ENCODE results near the gene NBEAL2.

Gene NBEAL2

GRCh38 chr3:47000198-47000815, 20.8 kb downstream of the NBEAL2 start:
- no peak for DNase-seq

GRCh38 chr3:47000922-47001730, 21.7 kb downstream of the NBEAL2 start:
- no peak for DNase-seq

DNA sequence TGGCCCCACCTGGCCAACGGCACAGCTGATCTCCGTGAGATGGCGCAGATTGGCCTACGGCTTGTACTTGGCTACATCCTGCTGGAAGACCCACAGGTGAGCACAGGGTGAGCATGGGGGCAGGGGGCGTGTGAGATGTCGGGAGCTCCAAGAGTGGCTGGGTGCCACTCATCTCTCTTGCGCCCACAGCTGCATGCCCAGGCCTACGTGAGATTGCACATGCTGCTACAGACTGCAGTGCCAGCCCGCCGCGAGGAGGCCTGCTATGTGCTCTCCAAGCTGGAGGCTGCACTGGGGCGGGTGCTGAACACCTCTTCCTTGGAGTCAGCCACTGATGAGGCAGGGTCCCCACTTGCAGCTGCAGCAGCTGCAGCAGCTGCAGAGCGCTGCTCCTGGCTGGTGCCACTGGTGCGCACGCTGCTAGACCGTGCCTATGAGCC, 22.3 kb downstream of the NBEAL2 start:
- no peak for DNase-seq

DNA sequence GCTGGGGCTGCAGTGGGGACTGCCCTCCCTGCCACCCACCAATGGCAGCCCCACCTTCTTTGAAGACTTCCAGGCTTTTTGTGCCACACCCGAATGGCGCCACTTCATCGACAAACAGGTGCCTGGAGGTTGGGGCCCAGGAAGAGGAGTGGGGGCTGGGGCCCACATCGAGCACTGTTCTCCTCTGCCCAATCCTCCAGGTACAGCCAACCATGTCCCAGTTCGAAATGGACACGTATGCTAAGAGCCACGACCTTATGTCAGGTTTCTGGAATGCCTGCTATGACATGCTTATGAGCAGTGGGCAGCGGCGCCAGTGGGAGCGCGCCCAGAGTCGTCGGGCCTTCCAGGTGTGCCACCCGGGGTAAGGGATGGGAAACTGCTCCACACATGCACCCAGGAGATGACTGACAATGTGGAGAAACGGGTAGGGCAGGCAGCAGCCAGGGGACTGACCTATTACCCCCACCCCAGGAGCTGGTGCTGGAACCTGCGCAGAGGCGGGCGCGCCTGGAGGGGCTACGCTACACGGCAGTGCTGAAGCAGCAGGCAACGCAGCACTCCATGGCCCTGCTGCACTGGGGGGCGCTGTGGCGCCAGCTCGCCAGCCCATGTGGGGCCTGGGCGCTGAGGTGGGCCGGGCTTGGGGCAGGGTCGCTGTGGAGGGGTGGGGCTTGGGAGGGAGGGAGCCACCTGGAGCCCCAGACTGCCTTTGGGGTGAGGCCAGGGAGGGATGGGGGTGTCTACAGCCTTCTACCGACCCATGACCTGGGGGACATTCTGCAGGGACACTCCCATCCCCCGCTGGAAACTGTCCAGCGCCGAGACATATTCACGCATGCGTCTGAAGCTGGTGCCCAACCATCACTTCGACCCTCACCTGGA, 22.9 kb downstream of the NBEAL2 start:
- no peak for DNase-seq

- DNase-seq = no peak
These were observed 23.6 kb downstream of the NBEAL2 start for GRCh38 chr3:47003056-47003410.

GRCh38 chr3:47003461-47004368, 24.2 kb downstream of the NBEAL2 start:
- DNase-seq = no peak

GRCh38 chr3:47004369-47005211, 25.1 kb downstream of the NBEAL2 start:
- DNase-seq = no peak

GRCh38 chr3:47005212-47006144, 26.0 kb downstream of the NBEAL2 start:
- DNase-seq = peak; percentile 20

GRCh38 chr3:47006145-47006651, 26.7 kb downstream of the NBEAL2 start:
- DNase-seq = no peak

- DNase-seq = no peak
These were observed 27.5 kb downstream of the NBEAL2 start for GRCh38 chr3:47007001-47007400.

DNA sequence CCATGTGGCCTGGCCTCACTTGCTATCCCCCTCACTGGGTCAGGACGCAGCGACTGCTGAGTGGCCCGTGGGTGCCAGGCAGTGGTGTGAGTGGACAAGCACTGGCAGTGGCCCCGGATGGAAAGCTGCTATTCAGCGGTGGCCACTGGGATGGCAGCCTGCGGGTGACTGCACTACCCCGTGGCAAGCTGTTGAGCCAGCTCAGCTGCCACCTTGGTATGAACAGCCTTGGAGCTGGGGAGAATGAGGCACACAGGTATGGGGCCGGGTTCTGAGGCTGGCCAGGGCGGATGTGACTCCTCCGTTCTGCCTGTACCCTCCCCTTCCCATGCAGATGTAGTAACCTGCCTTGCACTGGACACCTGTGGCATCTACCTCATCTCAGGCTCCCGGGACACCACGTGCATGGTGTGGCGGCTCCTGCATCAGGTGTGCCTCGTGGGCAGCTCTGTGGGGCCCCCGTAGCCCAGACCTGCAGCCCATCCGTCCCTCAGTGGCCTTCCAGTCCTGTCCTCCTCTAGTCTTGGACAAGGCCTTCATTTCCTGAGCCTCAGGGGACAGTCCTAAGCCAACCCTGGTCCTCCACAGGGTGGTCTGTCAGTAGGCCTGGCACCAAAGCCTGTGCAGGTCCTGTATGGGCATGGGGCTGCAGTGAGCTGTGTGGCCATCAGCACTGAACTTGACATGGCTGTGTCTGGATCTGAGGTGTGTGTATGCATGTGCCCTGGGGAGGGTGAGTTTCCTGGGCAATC, 28.2 kb downstream of the NBEAL2 start:
- DNase-seq = peak; percentile 21

DNA sequence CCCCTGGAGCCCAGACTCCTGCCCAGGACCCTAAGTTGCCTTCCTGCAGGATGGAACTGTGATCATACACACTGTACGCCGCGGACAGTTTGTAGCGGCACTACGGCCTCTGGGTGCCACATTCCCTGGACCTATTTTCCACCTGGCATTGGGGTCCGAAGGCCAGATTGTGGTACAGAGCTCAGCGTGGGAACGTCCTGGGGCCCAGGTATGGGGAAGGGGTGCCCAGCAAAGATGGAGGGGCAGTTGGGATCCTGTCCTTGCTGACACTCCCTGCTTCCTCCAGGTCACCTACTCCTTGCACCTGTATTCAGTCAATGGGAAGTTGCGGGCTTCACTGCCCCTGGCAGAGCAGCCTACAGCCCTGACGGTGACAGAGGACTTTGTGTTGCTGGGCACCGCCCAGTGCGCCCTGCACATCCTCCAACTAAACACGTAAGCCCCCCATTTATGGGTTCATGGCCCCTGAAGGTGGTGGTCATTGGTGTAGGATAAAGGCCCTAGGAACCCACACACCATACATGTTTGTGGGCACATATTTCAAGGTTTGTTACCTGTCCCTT, 28.8 kb downstream of the NBEAL2 start:
- peak; percentile 26 for DNase-seq

DNA sequence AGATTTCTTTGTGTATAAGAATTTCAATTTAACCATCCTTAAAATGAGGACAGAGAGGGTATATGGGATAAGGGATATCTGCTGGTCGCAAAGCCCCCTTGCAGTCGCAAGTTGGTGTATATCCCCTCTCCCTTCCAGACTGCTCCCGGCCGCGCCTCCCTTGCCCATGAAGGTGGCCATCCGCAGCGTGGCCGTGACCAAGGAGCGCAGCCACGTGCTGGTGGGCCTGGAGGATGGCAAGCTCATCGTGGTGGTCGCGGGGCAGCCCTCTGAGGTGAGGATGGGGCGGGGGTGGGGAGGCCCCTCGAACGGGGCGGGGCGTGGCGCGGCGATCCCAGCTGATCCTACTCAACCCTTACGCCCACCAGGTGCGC, 29.4 kb downstream of the NBEAL2 start:
- no peak for DNase-seq

GRCh38 chr3:47009225-47010110, 30.0 kb downstream of the NBEAL2 start:
- DNase-seq = peak; percentile 81

DNA sequence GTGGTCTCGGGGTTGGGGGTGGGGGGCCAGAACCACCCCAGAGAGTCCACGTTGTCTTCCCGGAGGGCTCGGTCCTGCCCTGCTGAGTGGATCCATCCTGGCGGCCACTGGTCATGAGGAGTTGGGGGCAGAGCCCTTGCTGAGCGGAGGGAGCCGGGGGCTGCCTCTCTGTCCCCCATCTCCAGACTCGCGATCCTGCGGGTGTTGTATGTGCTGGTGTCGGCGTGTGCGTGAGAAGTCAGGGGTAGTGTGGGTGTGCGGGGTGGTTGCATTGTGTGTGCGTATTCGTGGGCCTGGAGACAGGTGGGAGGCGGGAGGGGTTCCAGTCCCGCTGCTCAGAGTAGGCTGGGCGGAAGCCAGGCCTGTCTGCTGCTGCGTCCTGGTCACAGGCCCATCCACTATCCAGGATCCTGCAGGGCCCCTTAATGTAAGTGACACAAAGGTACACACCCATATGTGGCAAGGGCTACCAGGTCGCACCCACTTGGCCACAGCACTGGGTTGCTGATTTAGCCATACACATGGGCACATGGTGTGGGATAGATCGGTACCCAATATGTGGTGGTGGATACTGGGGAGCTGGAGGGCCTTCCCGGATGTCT, 30.7 kb downstream of the NBEAL2 start:
- DNase-seq = no peak

GRCh38 chr3:47010910-47011309, 31.4 kb downstream of the NBEAL2 start:
- DNase-seq = no peak

DNA sequence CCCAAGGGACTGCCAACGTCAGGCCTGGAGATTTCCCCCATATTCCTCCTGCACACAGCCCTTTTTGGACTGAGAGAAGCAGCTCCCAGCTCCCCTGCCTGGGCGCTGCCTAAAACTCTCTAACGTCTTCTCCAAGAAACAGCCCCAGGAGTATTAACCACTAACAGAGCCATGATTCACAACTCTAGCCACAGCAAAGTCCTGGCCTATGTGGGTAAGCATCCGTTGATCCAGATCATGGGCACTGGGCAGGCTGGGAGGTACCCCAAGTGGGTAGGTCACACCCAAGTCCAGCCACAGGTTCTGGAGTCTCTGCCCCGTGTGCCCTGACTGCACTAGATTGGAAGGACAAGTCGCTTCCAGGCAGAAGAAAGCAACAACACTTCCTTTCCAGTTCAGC, 31.9 kb downstream of the NBEAL2 start:
- no peak for DNase-seq
